Tibial artery (tissue), 4 donors: ENCODE results near the gene CGNL1.

ENCODE experiments used
- DNase-seq, 2 donors: peaks; one replicate each; pipeline ENCODE4 v3.0.0-alpha.2; 2019
- H3K27ac ChIP-seq, 2 donors: fragments of 200-600 bp; sonication (generic) in 1 of 2; 1 replicate in 1 of 2; 2 replicates in 1 of 2; pipeline ENCODE4 v1.5.1; 2018 to 2019; ENCODE audit warnings: mild to moderate bottlenecking in 1 of 2
- H3K27me3 ChIP-seq, 2 donors: fragments of 200-600 bp; sonication (generic) in 1 of 2; one replicate each; pipeline versions ENCODE4 v1.5.1 to v1.6.0; 2016 to 2019
- H3K36me3 ChIP-seq, 3 donors: fragments of 200-600 bp; sonication (generic) in 2 of 3; one replicate each; pipeline ENCODE4 v1.5.1; 2016 to 2019; ENCODE audit warnings: mild to moderate bottlenecking in 2 of 3
- H3K4me1 ChIP-seq, 4 donors: fragments of 200-600 bp; sonication (generic) in 2 of 4; 1 replicate in 3 of 4; 2 replicates in 1 of 4; pipeline ENCODE4 v1.5.1; 2016 to 2019
- H3K4me3 ChIP-seq, 2 donors: fragments of 200-600 bp; sonication (generic) in 1 of 2; 1 replicate in 1 of 2; 2 replicates in 1 of 2; pipeline ENCODE4 v1.5.1; 2018 to 2019; ENCODE audit warnings: mild to moderate bottlenecking in 2 of 2
- H3K9me3 ChIP-seq, 3 donors: fragments of 200-600 bp; sonication (generic) in 1 of 3; one replicate each; pipeline ENCODE4 v1.5.1; 2016 to 2019
- CTCF ChIP-seq, 2 experiments: fragments of 200-600 bp in 1 of 2; fragments of 450-650 bp in 1 of 2; IDR thresholded peaks; one replicate each; pipeline ENCODE4 v1.5.1; 2017 to 2019; ENCODE audit warnings: antibody characterized with exemption in 2 of 2, mild to moderate bottlenecking in 1 of 2, moderate library complexity in 1 of 2
- intact Hi-C: fragments of 100-400 bp; cut with DNase I; formaldehyde crosslinking; loops from one replicate; pipeline ENCODE4 v1.15.0; 2023; ENCODE audit warnings: low total_unique reads

The CGNL1 gene

GRCh38 chr15:57503051-57503702, 126.9 kb downstream of the CGNL1 start:
- Histone ChIP-seq H3K4me1 (peaks cover 0 to 26% (median 12%) of the 10 kb centered on the region in 4 donors), H3K27ac (no peak overlapping the region), H3K27me3 (no peaks in the 10 kb centered on the region), H3K9me3 (no peaks in the 10 kb centered on the region), H3K4me3 (no peak overlapping the region), H3K36me3 (no peaks in the 10 kb centered on the region)
- DNase-seq: no peak
- intact Hi-C loops: no loop called here
- no peak for TF ChIP-seq CTCF (IDR thresholded peaks at IDR 0.05)

- no peak for DNase-seq
- Histone ChIP-seq H3K27ac (no peak overlapping the region), H3K36me3 (no peaks in the 10 kb centered on the region), H3K27me3 (no peaks in the 10 kb centered on the region), H3K9me3 (no peaks in the 10 kb centered on the region), H3K4me3 (no peak overlapping the region), H3K4me1 (peaks cover 0 to 26% (median 12%) of the 10 kb centered on the region in 4 donors)
- TF ChIP-seq CTCF (IDR thresholded peaks at IDR 0.05): no peak
- intact Hi-C loops: no loop called here
Observed at GRCh38 chr15:57503911-57504598, 127.8 kb downstream of the CGNL1 start.

- no peak for TF ChIP-seq CTCF (IDR thresholded peaks at IDR 0.05)
- H3K4me3 ChIP-seq: no peak overlapping the region
- no peaks in the 10 kb centered on the region for H3K36me3 ChIP-seq
- H3K27ac ChIP-seq: peak overlapping the region in 1 of 2 donors; percentile 51
- no peaks in the 10 kb centered on the region for H3K27me3 ChIP-seq
- intact Hi-C loops: no loop called here
- no peak for DNase-seq
- peaks cover 0 to 29% (median 15%) of the 10 kb centered on the region in 4 donors for H3K4me1 ChIP-seq
- H3K9me3 ChIP-seq: no peaks in the 10 kb centered on the region
Observed at GRCh38 chr15:57504599-57504940, 128.3 kb downstream of the CGNL1 start.

- DNase-seq: no peak
Observed at GRCh38 chr15:57505056-57505715, 128.9 kb downstream of the CGNL1 start.

GRCh38 chr15:57505949-57506391, 129.7 kb downstream of the CGNL1 start:
- H3K36me3 ChIP-seq: no peaks in the 10 kb centered on the region
- TF ChIP-seq CTCF (IDR thresholded peaks at IDR 0.05): no peak
- no peaks in the 10 kb centered on the region for H3K27me3 ChIP-seq
- intact Hi-C loops: no loop called here
- DNase-seq: peak; percentile 50 to 85
- peaks cover 0 to 41% (median 19%) of the 10 kb centered on the region in 4 donors for H3K4me1 ChIP-seq
- no peaks in the 10 kb centered on the region for H3K9me3 ChIP-seq
- H3K4me3 ChIP-seq: no peak overlapping the region
- peak overlapping the region; percentile 51 to 61 for H3K27ac ChIP-seq

More at GRCh38 chr15:57505056-57505715, 128.9 kb downstream of the CGNL1 start:
- TF ChIP-seq CTCF (IDR thresholded peaks at IDR 0.05): no peak
- H3K27me3 ChIP-seq: no peaks in the 10 kb centered on the region
- intact Hi-C loops: no loop called here
- H3K27ac ChIP-seq: peak overlapping the region; percentile 51 to 61
- no peaks in the 10 kb centered on the region for H3K36me3 ChIP-seq
- H3K4me1 ChIP-seq: peaks cover 0 to 34% (median 18%) of the 10 kb centered on the region in 4 donors
- H3K9me3 ChIP-seq: no peaks in the 10 kb centered on the region
- H3K4me3 ChIP-seq: no peak overlapping the region
